Vagina (tissue), 2 donors: ENCODE measurements around the gene IGLL5. TPM values are rescaled to one million over a fixed set of nuclear protein-coding genes. Genes with fewer than 3 reads are reported as not detected.

Source experiments
- DNase-seq, 2 donors: peaks; one replicate each; pipeline ENCODE4 v3.0.0-alpha.2; 2017; ENCODE audit errors: extremely low spot score in 2 of 2
- H3K27ac ChIP-seq: fragments of 200-600 bp; sonication (generic); one replicate; pipeline ENCODE4 v1.5.1; 2019
- H3K27me3 ChIP-seq: fragments of 200-600 bp; sonication (generic); one replicate; pipeline ENCODE4 v1.5.1; 2019
- H3K36me3 ChIP-seq, 2 donors: fragments of 200-600 bp; sonication (generic); one replicate each; pipeline ENCODE4 v1.5.1; 2017 to 2019
- H3K4me1 ChIP-seq: fragments of 200-600 bp; sonication (generic); one replicate; pipeline ENCODE4 v1.5.1; 2019
- H3K4me3 ChIP-seq, 2 donors: fragments of 200-600 bp; sonication (generic); 1 replicate in 1 of 2; 2 replicates in 1 of 2; pipeline ENCODE4 v1.5.1; 2016 to 2019
- H3K9me3 ChIP-seq: fragments of 200-600 bp; sonication (generic); one replicate; pipeline ENCODE4 v1.5.1; 2019
- POLR2A ChIP-seq, 2 donors: fragments of 450-650 bp; IDR thresholded peaks; one replicate each; pipeline ENCODE4 v1.6.1; 2017; ENCODE audit warnings: antibody characterized with exemption in 2 of 2, mild to moderate bottlenecking in 2 of 2, moderate library complexity in 2 of 2
- POLR2AphosphoS5 ChIP-seq, 2 donors: sonication (generic); formaldehyde crosslinking; IDR thresholded peaks; one replicate each; pipeline ENCODE4 v1.9.0; 2017; ENCODE audit warnings: antibody characterized with exemption in 2 of 2, mild to moderate bottlenecking in 2 of 2, low read depth in 1 of 2; ENCODE audit not compliant: insufficient read depth in 1 of 2
- intact Hi-C: fragments of 100-400 bp; cut with DNase I; formaldehyde crosslinking; loops from one replicate; pipeline ENCODE4 v1.15.1; 2023
- total RNA-seq: library from RNA; depleted of rRNA; stranded (reverse); fragments of >200 nt; gene quantifications from one replicate; pipeline ENCODE4 v1.2.3, GENCODE V29; 2016
- TF ChIP-seq, protein P1 (sequence below), 3 experiments: fragments of 450-650 bp in 2 of 3; fragments of 200-600 bp in 1 of 3; sonication (generic) in 1 of 3; IDR thresholded peaks; one replicate each; pipeline ENCODE4 v1.5.1; 2017 to 2019; ENCODE audit warnings: antibody characterized with exemption in 3 of 3, mild to moderate bottlenecking in 2 of 3, moderate library complexity in 2 of 3

IGLL5 gene
- total RNA-seq, 1 donor from 2014 or later = 1.7 TPM

DNA sequence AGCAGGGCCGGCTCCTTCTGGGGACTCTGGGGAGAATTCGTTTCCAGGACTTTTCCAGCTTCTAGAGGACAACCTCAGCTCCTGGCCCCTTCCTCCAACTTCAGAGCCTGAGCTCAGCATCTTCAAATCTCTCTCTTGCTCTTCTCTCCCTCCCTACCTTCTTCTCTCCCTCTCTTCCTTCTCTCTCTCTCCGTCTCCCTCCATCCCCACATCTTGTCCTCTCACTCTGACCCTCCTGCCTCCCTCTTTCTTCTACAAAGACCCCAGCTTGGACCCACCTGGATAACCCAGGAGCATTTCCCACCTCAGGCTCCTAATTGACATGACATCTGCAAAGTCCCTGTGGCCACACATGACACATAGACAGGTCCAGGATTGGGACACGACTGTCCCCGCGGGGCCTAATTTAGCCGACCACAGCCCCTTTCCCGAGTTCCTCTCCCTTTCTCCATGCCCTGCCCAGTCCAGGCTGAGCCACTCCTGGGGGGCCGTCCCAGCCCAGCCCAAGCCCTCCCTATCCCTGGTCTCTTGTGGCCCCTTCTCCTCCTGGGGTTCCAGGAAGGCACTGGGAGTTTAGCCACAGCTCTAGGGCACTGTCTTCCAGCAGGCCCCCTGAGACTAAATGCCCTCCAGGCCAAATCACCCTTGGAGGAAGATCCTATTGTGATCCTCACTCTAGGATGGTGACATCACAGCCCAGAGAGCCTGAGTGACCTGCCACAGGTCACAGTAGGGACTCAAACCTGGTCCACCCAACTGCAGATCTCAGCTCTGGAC lies 36.9 kb downstream of the IGLL5 start:
- no peak for DNase-seq
- Histone ChIP-seq H3K9me3 (no peaks in the 10 kb centered on the region), H3K4me3 (no peak overlapping the region), H3K36me3 (no peaks in the 10 kb centered on the region), H3K27ac (no peak overlapping the region), H3K27me3 (no peaks in the 10 kb centered on the region), H3K4me1 (no peaks in the 10 kb centered on the region)
- TF ChIP-seq POLR2AphosphoS5 (IDR thresholded peaks at IDR 0.05; ENCODE audit: insufficient read depth in 1 of 2, low read depth in 1 of 2) (no peak), POLR2A (IDR thresholded peaks at IDR 0.05) (no peak)
- TF ChIP-seq, protein P1, sequence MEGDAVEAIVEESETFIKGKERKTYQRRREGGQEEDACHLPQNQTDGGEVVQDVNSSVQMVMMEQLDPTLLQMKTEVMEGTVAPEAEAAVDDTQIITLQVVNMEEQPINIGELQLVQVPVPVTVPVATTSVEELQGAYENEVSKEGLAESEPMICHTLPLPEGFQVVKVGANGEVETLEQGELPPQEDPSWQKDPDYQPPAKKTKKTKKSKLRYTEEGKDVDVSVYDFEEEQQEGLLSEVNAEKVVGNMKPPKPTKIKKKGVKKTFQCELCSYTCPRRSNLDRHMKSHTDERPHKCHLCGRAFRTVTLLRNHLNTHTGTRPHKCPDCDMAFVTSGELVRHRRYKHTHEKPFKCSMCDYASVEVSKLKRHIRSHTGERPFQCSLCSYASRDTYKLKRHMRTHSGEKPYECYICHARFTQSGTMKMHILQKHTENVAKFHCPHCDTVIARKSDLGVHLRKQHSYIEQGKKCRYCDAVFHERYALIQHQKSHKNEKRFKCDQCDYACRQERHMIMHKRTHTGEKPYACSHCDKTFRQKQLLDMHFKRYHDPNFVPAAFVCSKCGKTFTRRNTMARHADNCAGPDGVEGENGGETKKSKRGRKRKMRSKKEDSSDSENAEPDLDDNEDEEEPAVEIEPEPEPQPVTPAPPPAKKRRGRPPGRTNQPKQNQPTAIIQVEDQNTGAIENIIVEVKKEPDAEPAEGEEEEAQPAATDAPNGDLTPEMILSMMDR (IDR thresholded peaks at IDR 0.05) = no peak
- intact Hi-C loops = no loop called here

DNA sequence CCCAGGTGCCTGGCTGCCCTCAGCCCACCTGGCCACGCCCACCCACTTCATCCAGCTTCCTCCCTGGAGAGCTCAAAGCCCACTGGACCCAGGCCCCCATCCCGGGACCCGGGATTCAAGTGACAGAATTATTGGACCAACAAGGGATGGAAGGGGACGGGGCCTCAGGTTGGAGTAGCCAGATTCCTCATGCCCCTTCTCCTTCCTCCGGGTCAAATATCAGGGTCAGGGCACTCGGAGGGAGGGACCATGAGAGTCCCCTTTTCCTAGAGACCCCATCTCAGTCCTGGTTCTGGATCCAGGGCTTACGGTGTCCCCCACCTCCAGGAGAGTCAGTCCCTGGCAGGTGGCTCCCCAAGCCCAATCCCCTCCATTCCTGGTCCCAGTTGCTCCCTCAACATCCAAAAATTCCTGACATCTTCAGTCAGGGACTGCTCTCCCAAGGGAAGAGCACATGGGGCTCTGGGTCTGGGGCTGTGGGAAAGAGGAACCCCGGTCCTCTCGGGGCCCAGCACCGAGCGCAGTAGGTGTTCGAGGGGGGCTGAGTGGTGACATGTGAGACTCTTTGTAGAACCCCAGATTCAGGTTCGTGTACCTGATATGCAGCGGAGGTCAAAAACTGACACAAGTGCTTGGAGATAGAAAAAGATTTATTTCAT lies 37.7 kb downstream of the IGLL5 start:
- intact Hi-C loops = no loop called here
- Histone ChIP-seq H3K36me3 (no peaks in the 10 kb centered on the region), H3K9me3 (no peaks in the 10 kb centered on the region), H3K27me3 (no peaks in the 10 kb centered on the region), H3K4me1 (no peaks in the 10 kb centered on the region), H3K4me3 (no peak overlapping the region), H3K27ac (no peak overlapping the region)
- no peak for DNase-seq
- TF ChIP-seq POLR2AphosphoS5 (IDR thresholded peaks at IDR 0.05; ENCODE audit: insufficient read depth in 1 of 2, low read depth in 1 of 2) (no peak), POLR2A (IDR thresholded peaks at IDR 0.05) (no peak)
- TF ChIP-seq, protein P1 (IDR thresholded peaks at IDR 0.05) = no peak

DNA sequence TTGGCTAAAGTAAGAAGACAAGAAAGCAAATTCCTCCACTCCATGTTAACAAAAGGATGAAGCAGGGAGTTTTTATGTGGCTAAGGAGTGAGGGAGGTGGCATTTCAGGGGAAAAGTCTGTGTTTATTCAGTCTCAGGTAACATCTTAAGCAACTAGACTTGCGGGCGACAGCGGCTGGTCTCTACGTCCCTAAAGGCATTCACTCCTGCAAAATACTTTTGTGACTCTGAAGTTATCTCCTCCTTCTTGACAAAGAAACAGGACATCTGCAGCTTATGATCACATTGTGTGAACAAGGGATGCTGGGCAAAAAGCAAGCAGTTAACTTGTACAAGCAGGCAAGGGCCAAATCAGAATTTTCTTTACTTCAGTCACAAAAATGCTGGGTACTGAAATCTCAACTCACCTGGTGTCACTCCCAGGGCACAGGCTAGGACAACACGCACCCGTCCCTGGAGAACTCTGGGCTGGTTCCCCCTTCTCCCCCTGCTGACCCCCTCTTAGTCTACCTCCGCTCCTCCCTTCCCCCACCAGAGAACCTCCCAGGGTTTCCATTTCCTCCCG lies 38.3 kb downstream of the IGLL5 start:
- no peak for DNase-seq
- no peaks in the 10 kb centered on the region for H3K36me3 ChIP-seq
- no peaks in the 10 kb centered on the region for H3K9me3 ChIP-seq
- TF ChIP-seq POLR2AphosphoS5 (IDR thresholded peaks at IDR 0.05; ENCODE audit: insufficient read depth in 1 of 2, low read depth in 1 of 2) (no peak), POLR2A (IDR thresholded peaks at IDR 0.05) (no peak)
- TF ChIP-seq, protein P1 (IDR thresholded peaks at IDR 0.05) = no peak
- intact Hi-C loops = no loop called here
- no peak overlapping the region for H3K27ac ChIP-seq
- no peaks in the 10 kb centered on the region for H3K27me3 ChIP-seq
- H3K4me3 ChIP-seq = no peak overlapping the region
- no peaks in the 10 kb centered on the region for H3K4me1 ChIP-seq

DNA sequence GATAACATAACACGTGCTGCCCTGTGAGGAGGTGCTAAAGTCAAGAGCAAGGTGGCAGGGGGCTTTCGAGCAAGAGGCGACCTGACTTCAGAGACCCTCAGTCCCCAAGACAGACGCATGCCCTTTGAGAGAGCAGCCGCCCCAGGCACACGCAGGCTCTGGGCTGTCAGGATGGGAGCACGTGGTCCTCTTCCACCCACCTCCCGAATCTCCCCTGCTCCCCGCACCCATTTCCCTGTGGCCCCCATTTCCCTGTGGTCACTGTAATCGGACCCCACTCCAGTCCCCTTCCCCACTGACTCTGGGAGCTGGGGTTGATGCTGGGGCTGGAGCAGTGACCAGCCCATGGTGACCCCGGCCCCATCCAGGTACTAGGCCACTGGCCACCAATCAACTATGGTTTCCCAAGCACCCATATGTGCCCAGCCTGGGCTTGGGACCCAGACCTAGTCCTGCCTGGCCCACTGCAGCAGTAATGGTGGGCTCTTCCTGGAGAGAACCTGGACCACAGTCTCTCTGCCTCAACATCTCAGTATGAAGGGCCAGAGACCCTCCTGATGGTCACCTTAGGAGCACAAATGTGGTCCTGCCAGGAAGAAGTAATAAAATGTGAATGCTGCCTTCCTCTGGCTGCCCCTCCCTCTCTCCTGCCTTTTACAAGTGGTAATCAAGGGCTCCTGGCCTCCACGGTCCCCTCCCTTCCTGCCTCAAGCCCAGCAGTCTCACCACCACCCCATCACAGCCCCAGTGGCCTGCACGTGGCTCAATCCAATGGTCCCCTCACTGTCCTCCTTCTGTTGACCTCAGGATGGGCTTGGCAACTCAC lies 39.0 kb downstream of the IGLL5 start:
- intact Hi-C loops = no loop called here
- TF ChIP-seq POLR2A (IDR thresholded peaks at IDR 0.05) = no peak
- TF ChIP-seq, protein P1 (IDR thresholded peaks at IDR 0.05) = no peak
- TF ChIP-seq POLR2AphosphoS5 (IDR thresholded peaks at IDR 0.05; ENCODE audit: insufficient read depth in 1 of 2, low read depth in 1 of 2) = no peak
- Histone ChIP-seq H3K9me3 (no peaks in the 10 kb centered on the region), H3K36me3 (no peaks in the 10 kb centered on the region), H3K4me1 (no peaks in the 10 kb centered on the region), H3K4me3 (no peak overlapping the region), H3K27me3 (no peaks in the 10 kb centered on the region), H3K27ac (no peak overlapping the region)
- no peak for DNase-seq
